ENCODE results near the gene WBP1. TPM values are rescaled to one million over a fixed set of nuclear protein-coding genes. Genes with fewer than 3 reads are reported as not detected.

The WBP1 gene
- polyA plus RNA-seq, 2 of the 4 experiments (the other 2 are of a cell fraction): 59.0 to 62.6 TPM

- 37% methylated on average over 32 of the region's 45 CpGs for WGBS (ENCODE audit: missing lambda C conversion rate)
- CTCF ChIA-PET: interaction anchor here (0.9 to 2.6 kb wide), 14 partner anchors 8 to 191 kb away, joined by 3 to 9 read pairs (median 4); partner anchors contain the start of genes CCDC142, TTC31 and WBP1
These were observed 17.7 kb upstream of the WBP1 start for GRCh38 chr2:74440378-74441169.

GRCh38 chr2:74441170-74441689, 17.0 kb upstream of the WBP1 start:
- Histone ChIP-seq H3K4me2 (peak overlapping the region; percentile 93), H3K4me1 (peaks cover 34% of the 10 kb centered on the region), H3K4me3 (peak overlapping the region; percentile 53; the same call in 1 of the 3 replicates), H3K27ac (peak overlapping the region; percentile 86 to 89), H3K9me3 (no peaks in the 10 kb centered on the region)
- no peak for DNase-seq (ENCODE audit: low read depth in 1 of 2, low spot score in 1 of 2)
- ChIA-PET CTCF (interaction anchor here (1.1 to 2.6 kb wide), 4 partner anchors 10 to 91 kb away, joined by 3 to 6 read pairs (median 4); no protein-coding TSS in a partner anchor), POLR2A (interaction anchor here (1.8 to 2.2 kb wide), 2 partner anchors 13 to 16 kb away, joined by 21 to 23 read pairs; partner anchors contain the start of genes INO80B and WBP1)
- 94% methylated on average over 33 of the region's 33 CpGs for WGBS (ENCODE audit: missing lambda C conversion rate)
- FAIRE-seq: no peak
- no peak for ATAC-seq
- TF ChIP-seq CTCF (IDR thresholded peaks at IDR 0.05): no peak
- TF ChIP-seq RFX5 (IDR thresholded peaks at IDR 0.05): no peak
- no peak for TF ChIP-seq JUNB (IDR thresholded peaks at IDR 0.05)
- TF ChIP-seq KDM1A (IDR thresholded peaks at IDR 0.05; ENCODE audit: low read depth): no peak
- TF ChIP-seq GATA3 (IDR thresholded peaks at IDR 0.05; ENCODE audit: borderline replicate concordance): no peak
- no peak for TF ChIP-seq PHF8 (IDR thresholded peaks at IDR 0.05; ENCODE audit: borderline replicate concordance, low read depth)
- no peak for TF ChIP-seq ELK1 (IDR thresholded peaks at IDR 0.05; ENCODE audit: low read depth, low read length)
- TF ChIP-seq JUN (IDR thresholded peaks at IDR 0.05): no peak
- no peak for TF ChIP-seq RNF2 (IDR thresholded peaks at IDR 0.05; ENCODE audit: borderline replicate concordance, low read depth)
- TF ChIP-seq E2F6 (IDR thresholded peaks at IDR 0.05; ENCODE audit: borderline replicate concordance, low read depth): no peak
- TF ChIP-seq EHMT2 (IDR thresholded peaks at IDR 0.05; ENCODE audit: low read depth): no peak
- no peak for TF ChIP-seq MYC (IDR thresholded peaks at IDR 0.05; ENCODE audit: borderline replicate concordance, low read length)
- no peak for TF ChIP-seq CBX2 (IDR thresholded peaks at IDR 0.05; ENCODE audit: borderline replicate concordance, low read depth)
- TF ChIP-seq RARB (CRISPR knock-in tag; IDR thresholded peaks at IDR 0.05): no peak
- no peak for TF ChIP-seq ZNF302 (CRISPR knock-in tag; IDR thresholded peaks at IDR 0.05)

More at GRCh38 chr2:74440378-74441169, 17.7 kb upstream of the WBP1 start:
- Histone ChIP-seq H3K4me2 (peak overlapping the region; percentile 93), H3K27ac (peak overlapping the region; percentile 86 to 89), H3K9me3 (no peaks in the 10 kb centered on the region), H3K4me1 (peaks cover 34% of the 10 kb centered on the region), H3K4me3 (peak overlapping the region; percentile 53)
- ATAC-seq (peak; percentile 96 to 99), DNase-seq (ENCODE audit: low read depth in 1 of 2, low spot score in 1 of 2) (peak; percentile 85 to 100), FAIRE-seq (no peak)
- TF ChIP-seq BCL3 (IDR thresholded peaks at IDR 0.05) (peak; percentile 86), JUNB (IDR thresholded peaks at IDR 0.05) (no peak), POLR2AphosphoS2 (conservative IDR thresholded peaks at IDR 0.05; ENCODE audit: low read length) (no peak), E2F6 (IDR thresholded peaks at IDR 0.05; ENCODE audit: borderline replicate concordance, low read depth) (peak; percentile 83), HDAC2 (IDR thresholded peaks at IDR 0.05) (no peak), CBX8 (IDR thresholded peaks at IDR 0.05) (no peak), PHF8 (IDR thresholded peaks at IDR 0.05; ENCODE audit: borderline replicate concordance, low read depth) (peak; percentile 78; the same call in 1 of the 2 replicates), CHD2 (IDR thresholded peaks at IDR 0.05; ENCODE audit: low read length, partially characterized antibody) (no peak), SMC3 (IDR thresholded peaks at IDR 0.05) (no peak), MAX (IDR thresholded peaks at IDR 0.05) (peak; percentile 70; the same call in 1 of the 2 replicates), JUN (IDR thresholded peaks at IDR 0.05) (peak in 1 of 2 experiments; percentile 57; a peak in 1 of 5 replicates), CBX2 (IDR thresholded peaks at IDR 0.05; ENCODE audit: borderline replicate concordance, low read depth) (no peak), POLR2A (IDR thresholded peaks at IDR 0.05; ENCODE audit: low read length) (peak; percentile 94), KDM1A (IDR thresholded peaks at IDR 0.05; ENCODE audit: low read depth) (no peak), TFCP2L1 (CRISPR knock-in tag; IDR thresholded peaks at IDR 0.05) (no peak), MYC (IDR thresholded peaks at IDR 0.05; ENCODE audit: borderline replicate concordance, low read length) (peak; percentile 82; the same call in 1 of the 2 replicates), HEYL (CRISPR knock-in tag; IDR thresholded peaks at IDR 0.05) (no peak), EHMT2 (IDR thresholded peaks at IDR 0.05; ENCODE audit: low read depth) (no peak)
- POLR2A ChIA-PET: interaction anchor here (0.5 to 2.5 kb wide), 11 partner anchors 8 to 92 kb away, joined by 3 to 23 read pairs (median 5); partner anchors contain the start of genes C2orf81, CCDC142, INO80B and MRPL53
